ENCODE measurements around the gene IFFO2.

DNA sequence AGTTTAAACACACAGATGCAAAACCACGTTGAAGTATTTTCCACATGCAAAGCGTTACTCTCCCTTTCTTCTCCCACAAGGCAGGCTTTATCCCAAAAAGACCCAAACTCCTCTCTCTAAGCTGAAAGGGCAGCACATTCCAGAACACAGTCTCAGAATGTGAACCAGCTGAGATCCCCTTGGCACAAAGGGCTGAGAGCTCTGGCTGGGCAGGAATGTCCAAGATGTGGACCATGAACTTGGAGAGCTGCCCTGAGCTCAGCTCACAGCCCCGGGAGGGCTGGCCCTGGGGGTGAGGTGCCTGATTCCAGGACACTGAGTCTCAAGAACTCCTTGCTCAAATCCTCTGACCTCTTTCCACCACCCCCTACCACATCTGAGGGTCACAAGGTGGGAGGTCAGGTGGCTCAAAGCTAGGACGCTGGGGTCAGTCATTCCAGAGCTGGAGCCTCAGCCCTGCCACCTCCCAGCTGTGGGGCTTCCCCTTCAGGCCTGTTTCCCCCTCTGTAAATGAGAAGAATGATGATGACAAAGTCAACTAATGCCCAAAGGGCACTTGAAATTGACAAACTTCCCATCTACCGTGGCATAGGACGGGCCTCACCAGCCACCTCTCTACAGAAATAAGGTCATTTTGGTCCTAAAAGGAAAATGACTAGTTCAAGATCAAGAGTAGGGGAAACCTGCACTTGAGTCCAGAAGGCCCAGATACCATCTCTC lies 65.6 kb downstream of the IFFO2 start:
- TF ChIP-seq YY1 (IDR thresholded peaks at IDR 0.05; ENCODE audit: low read depth), result no peak
- TF ChIP-seq RAD21 (IDR thresholded peaks at IDR 0.05; ENCODE audit: low read depth), result no peak
- TF ChIP-seq, protein P1, sequence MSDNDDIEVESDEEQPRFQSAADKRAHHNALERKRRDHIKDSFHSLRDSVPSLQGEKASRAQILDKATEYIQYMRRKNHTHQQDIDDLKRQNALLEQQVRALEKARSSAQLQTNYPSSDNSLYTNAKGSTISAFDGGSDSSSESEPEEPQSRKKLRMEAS (IDR thresholded peaks at IDR 0.05), result no peak
- TF ChIP-seq EP300 (IDR thresholded peaks at IDR 0.05; ENCODE audit: borderline replicate concordance), result no peak
- TF ChIP-seq TAF1 (IDR thresholded peaks at IDR 0.05; ENCODE audit: low read depth), result no peak
- no peak for TF ChIP-seq CREB1 (IDR thresholded peaks at IDR 0.05; ENCODE audit: low read depth)
- TF ChIP-seq FOXM1 (IDR thresholded peaks at IDR 0.05; ENCODE audit: borderline replicate concordance, low read depth), result no peak
- no peak for TF ChIP-seq NFIC (IDR thresholded peaks at IDR 0.05)
- no peak for TF ChIP-seq EGR1 (IDR thresholded peaks at IDR 0.05)
- TF ChIP-seq, protein P2, sequence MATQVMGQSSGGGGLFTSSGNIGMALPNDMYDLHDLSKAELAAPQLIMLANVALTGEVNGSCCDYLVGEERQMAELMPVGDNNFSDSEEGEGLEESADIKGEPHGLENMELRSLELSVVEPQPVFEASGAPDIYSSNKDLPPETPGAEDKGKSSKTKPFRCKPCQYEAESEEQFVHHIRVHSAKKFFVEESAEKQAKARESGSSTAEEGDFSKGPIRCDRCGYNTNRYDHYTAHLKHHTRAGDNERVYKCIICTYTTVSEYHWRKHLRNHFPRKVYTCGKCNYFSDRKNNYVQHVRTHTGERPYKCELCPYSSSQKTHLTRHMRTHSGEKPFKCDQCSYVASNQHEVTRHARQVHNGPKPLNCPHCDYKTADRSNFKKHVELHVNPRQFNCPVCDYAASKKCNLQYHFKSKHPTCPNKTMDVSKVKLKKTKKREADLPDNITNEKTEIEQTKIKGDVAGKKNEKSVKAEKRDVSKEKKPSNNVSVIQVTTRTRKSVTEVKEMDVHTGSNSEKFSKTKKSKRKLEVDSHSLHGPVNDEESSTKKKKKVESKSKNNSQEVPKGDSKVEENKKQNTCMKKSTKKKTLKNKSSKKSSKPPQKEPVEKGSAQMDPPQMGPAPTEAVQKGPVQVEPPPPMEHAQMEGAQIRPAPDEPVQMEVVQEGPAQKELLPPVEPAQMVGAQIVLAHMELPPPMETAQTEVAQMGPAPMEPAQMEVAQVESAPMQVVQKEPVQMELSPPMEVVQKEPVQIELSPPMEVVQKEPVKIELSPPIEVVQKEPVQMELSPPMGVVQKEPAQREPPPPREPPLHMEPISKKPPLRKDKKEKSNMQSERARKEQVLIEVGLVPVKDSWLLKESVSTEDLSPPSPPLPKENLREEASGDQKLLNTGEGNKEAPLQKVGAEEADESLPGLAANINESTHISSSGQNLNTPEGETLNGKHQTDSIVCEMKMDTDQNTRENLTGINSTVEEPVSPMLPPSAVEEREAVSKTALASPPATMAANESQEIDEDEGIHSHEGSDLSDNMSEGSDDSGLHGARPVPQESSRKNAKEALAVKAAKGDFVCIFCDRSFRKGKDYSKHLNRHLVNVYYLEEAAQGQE (IDR thresholded peaks at IDR 0.05; ENCODE audit: low read depth), result no peak

All from Ishikawa (cell line).